ENCODE results near the gene KRT80.

GRCh38 chr12:52213564-52214420 is 22.0 kb upstream of the KRT80 start:
- TF ChIP-seq, protein P1, sequence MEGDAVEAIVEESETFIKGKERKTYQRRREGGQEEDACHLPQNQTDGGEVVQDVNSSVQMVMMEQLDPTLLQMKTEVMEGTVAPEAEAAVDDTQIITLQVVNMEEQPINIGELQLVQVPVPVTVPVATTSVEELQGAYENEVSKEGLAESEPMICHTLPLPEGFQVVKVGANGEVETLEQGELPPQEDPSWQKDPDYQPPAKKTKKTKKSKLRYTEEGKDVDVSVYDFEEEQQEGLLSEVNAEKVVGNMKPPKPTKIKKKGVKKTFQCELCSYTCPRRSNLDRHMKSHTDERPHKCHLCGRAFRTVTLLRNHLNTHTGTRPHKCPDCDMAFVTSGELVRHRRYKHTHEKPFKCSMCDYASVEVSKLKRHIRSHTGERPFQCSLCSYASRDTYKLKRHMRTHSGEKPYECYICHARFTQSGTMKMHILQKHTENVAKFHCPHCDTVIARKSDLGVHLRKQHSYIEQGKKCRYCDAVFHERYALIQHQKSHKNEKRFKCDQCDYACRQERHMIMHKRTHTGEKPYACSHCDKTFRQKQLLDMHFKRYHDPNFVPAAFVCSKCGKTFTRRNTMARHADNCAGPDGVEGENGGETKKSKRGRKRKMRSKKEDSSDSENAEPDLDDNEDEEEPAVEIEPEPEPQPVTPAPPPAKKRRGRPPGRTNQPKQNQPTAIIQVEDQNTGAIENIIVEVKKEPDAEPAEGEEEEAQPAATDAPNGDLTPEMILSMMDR (IDR thresholded peaks at IDR 0.05; ENCODE audit: insufficient read depth, low read length): peak; percentile 98
- TF ChIP-seq SPI1 (IDR thresholded peaks at IDR 0.05; ENCODE audit: borderline replicate concordance, low read depth) (peak; percentile 39; the same call in 1 of the 2 replicates), GABPA (IDR thresholded peaks at IDR 0.05; ENCODE audit: low read depth) (no peak)

Measured in HL-60 (cell line).